Measurements from ENCODE around the gene RALY.

- TF ChIP-seq POLR2A (IDR thresholded peaks at IDR 0.05) (no peak), CTCF (IDR thresholded peaks at IDR 0.05) (no peak)
These were observed 11.2 kb downstream of the RALY start for GRCh38 chr20:34004790-34005457.

Data from uterus (tissue), 2 donors.